GM12878 (cell line): Measurements from ENCODE around the gene ATXN1. TPM values are rescaled to one million over a fixed set of nuclear protein-coding genes. Genes with fewer than 3 reads are reported as not detected.

Experiments used
- BHLHE40 ChIP-seq, 2 experiments: fragments of 450-650 bp in 1 of 2; IDR thresholded peaks; 2 replicates each; pipeline ENCODE4 v1.6.1; 2011 to 2017; ENCODE audit warnings: low read depth in 2 of 2, borderline replicate concordance in 1 of 2, improper control_type of control experiment in 1 of 2, low read length in 1 of 2, mild to moderate bottlenecking in 1 of 2
- DPF2 ChIP-seq: fragments of 450-650 bp; IDR thresholded peaks from 2 replicates; pipeline ENCODE4 v1.6.1; 2017; ENCODE audit warnings: mild to moderate bottlenecking
- EP300 ChIP-seq, 2 experiments: fragments of 150-350 bp in 1 of 2; IDR thresholded peaks; 2 replicates each; pipeline ENCODE4 v1.6.1; 2011 to 2012; ENCODE audit warnings: low read depth in 2 of 2, low read length in 2 of 2, borderline replicate concordance in 1 of 2, improper control_type of control experiment in 1 of 2, inconsistent platforms in 1 of 2; ENCODE audit not compliant: control insufficient read depth in 1 of 2
- GABPA ChIP-seq: IDR thresholded peaks from 2 replicates; pipeline ENCODE4 v1.6.1; 2014; ENCODE audit warnings: antibody characterized with exemption, low read depth, mild to moderate bottlenecking, inconsistent platforms
- IKZF1 ChIP-seq: fragments of 450-650 bp; conservative IDR thresholded peaks from 2 replicates; pipeline ENCODE4 v1.6.1; 2017; ENCODE audit warnings: antibody characterized with exemption, mild to moderate bottlenecking
- JUNB ChIP-seq: IDR thresholded peaks from 2 replicates; pipeline ENCODE4 v1.6.1; 2016; ENCODE audit warnings: antibody characterized with exemption, mild to moderate bottlenecking
- KDM1A ChIP-seq: fragments of 200-600 bp; sonication (generic); IDR thresholded peaks from 2 replicates; pipeline ENCODE4 v1.6.1; 2016; ENCODE audit warnings: borderline replicate concordance
- NFYB ChIP-seq: IDR thresholded peaks from 2 replicates; pipeline ENCODE4 v1.6.1; 2011; ENCODE audit warnings: low read depth, mild to moderate bottlenecking, low read length, improper control_type of control experiment, moderate library complexity; ENCODE audit not compliant: insufficient read depth
- NR2F1 ChIP-seq: fragments of 450-650 bp; conservative IDR thresholded peaks from 2 replicates; pipeline ENCODE4 v1.6.1; 2017; ENCODE audit warnings: mild to moderate bottlenecking
- RCOR1 ChIP-seq: conservative IDR thresholded peaks from 2 replicates; pipeline ENCODE4 v1.6.1; 2012; ENCODE audit warnings: low read depth, low read length, improper control_type of control experiment
- STAT1 ChIP-seq: fragments of 450-650 bp; conservative IDR thresholded peaks from 2 replicates; pipeline ENCODE4 v1.6.1; 2014; ENCODE audit warnings: antibody characterized with exemption, mild to moderate bottlenecking
- ZBTB4 ChIP-seq: fragments of 450-650 bp; formaldehyde crosslinking; IDR thresholded peaks from 2 replicates; pipeline ENCODE4 v1.4.0; 2022; ENCODE audit warnings: mild to moderate bottlenecking, moderate library complexity
- polyA plus RNA-seq, 11 experiments: library from polyadenylated mRNA; depleted of rRNA in 4 of 11; unstranded in 6 of 11; stranded (reverse) in 5 of 11; fragments of >200 nt; fragmentation: Nextera tagmentation in 4 of 11; fragmentation: Illumina TruSeq in 1 of 11; extraction: Ambion mirVana in 4 of 11; extraction: Trizol in 1 of 11; gene quantifications; 1 replicate in 1 of 11; 2 replicates in 10 of 11; pipeline versions ENCODE4 v1.2.1 to v1.2.3, GENCODE V29; 2011 to 2016; ENCODE audit warnings: inconsistent platforms in 2 of 11, missing spikeins in 2 of 11, low read depth in 1 of 11
- total RNA-seq, 4 experiments: library from RNA; depleted of rRNA in 3 of 4; stranded (reverse); fragments of >200 nt in 3 of 4; fragmentation: Illumina TruSeq in 1 of 4; extraction: Trizol in 1 of 4; gene quantifications; 2 replicates each; pipeline versions ENCODE4 v1.2.1 to v1.2.3, GENCODE V29; 2013 to 2021
- TF ChIP-seq, protein P1 (sequence below): fragments of 150-350 bp; IDR thresholded peaks from 2 replicates; pipeline ENCODE4 v1.6.1; 2016; ENCODE audit warnings: low read depth, low read length
- TF ChIP-seq, protein P2 (sequence below): IDR thresholded peaks from 2 replicates; pipeline ENCODE4 v1.6.1; 2011; ENCODE audit warnings: borderline replicate concordance, low read depth, mild to moderate bottlenecking, moderate library complexity, low read length; ENCODE audit not compliant: insufficient read depth, poor library complexity, severe bottlenecking

Gene ATXN1
- total and polyA plus RNA-seq, 10 of the 15 experiments (the other 5 are each of a cell fraction or from before 2014, with no cell fraction given) = 12.2 to 51.2 (median 20.5) TPM

DNA sequence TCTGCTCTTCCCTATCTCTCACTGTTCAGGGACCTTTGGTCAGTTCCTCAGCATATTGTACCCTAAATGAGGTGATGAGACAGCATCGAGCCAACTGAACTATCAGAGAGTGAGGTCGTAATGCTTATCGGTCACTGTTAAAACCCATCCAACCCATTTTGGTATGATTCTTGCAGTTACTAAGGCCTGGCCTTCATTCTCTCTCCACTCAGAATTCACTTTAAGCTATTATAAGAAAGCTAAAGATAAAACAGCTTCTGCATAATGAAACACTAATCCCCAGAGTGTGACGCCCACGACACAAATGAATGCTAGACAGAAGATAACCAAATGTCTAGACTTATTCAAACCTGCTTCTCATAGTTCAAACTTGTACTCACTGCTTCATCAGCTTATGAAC is 347.1 kb downstream of the ATXN1 start (continued):
- TF ChIP-seq, protein P1, sequence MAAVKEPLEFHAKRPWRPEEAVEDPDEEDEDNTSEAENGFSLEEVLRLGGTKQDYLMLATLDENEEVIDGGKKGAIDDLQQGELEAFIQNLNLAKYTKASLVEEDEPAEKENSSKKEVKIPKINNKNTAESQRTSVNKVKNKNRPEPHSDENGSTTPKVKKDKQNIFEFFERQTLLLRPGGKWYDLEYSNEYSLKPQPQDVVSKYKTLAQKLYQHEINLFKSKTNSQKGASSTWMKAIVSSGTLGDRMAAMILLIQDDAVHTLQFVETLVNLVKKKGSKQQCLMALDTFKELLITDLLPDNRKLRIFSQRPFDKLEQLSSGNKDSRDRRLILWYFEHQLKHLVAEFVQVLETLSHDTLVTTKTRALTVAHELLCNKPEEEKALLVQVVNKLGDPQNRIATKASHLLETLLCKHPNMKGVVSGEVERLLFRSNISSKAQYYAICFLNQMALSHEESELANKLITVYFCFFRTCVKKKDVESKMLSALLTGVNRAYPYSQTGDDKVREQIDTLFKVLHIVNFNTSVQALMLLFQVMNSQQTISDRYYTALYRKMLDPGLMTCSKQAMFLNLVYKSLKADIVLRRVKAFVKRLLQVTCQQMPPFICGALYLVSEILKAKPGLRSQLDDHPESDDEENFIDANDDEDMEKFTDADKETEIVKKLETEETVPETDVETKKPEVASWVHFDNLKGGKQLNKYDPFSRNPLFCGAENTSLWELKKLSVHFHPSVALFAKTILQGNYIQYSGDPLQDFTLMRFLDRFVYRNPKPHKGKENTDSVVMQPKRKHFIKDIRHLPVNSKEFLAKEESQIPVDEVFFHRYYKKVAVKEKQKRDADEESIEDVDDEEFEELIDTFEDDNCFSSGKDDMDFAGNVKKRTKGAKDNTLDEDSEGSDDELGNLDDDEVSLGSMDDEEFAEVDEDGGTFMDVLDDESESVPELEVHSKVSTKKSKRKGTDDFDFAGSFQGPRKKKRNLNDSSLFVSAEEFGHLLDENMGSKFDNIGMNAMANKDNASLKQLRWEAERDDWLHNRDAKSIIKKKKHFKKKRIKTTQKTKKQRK = no peak
- TF ChIP-seq BHLHE40 (IDR thresholded peaks at IDR 0.05; ENCODE audit: borderline replicate concordance in 1 of 2, low read depth in 2 of 2, low read length in 1 of 2) (peak in 1 of 2 experiments; percentile 8; a peak in 1 of 4 replicates), GABPA (no peak), IKZF1 (no peak), STAT1 (no peak), RCOR1 (no peak), DPF2 (no peak), EP300 (IDR thresholded peaks at IDR 0.05; ENCODE audit: borderline replicate concordance in 1 of 2, control insufficient read depth in 1 of 2, low read depth in 2 of 2, low read length in 2 of 2) (peak in 1 of 2 experiments; percentile 22; a peak in 1 of 4 replicates), JUNB (peak; percentile 54), ZBTB4 (CRISPR knock-in tag) (no peak), NR2F1 (no peak), KDM1A (no peak), NFYB (no peak)
- TF ChIP-seq, protein P2, sequence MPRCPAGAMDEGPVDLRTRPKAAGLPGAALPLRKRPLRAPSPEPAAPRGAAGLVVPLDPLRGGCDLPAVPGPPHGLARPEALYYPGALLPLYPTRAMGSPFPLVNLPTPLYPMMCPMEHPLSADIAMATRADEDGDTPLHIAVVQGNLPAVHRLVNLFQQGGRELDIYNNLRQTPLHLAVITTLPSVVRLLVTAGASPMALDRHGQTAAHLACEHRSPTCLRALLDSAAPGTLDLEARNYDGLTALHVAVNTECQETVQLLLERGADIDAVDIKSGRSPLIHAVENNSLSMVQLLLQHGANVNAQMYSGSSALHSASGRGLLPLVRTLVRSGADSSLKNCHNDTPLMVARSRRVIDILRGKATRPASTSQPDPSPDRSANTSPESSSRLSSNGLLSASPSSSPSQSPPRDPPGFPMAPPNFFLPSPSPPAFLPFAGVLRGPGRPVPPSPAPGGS = peak; percentile 14
